Hepatocyte (in vitro differentiated cells): ENCODE measurements around the gene SLC41A2. TPM values are rescaled to one million over a fixed set of nuclear protein-coding genes. Genes with fewer than 3 reads are reported as not detected.
"Not testable (repeated sequence)": the region's sequence is repeated elsewhere in the genome, so short reads cannot be mapped to it uniquely, and the experiment has no call there.

Experiments used
- DNase-seq: peaks from one replicate; pipeline ENCODE4 v3.0.0-alpha.2; 2016; ENCODE audit warnings: low spot score
- H2AFZ ChIP-seq: fragments of 200-600 bp; sonication (generic); 2 replicates; pipeline ENCODE4 v1.6.0; 2016; ENCODE audit warnings: antibody characterized with exemption, mild to moderate bottlenecking
- H3K27ac ChIP-seq: fragments of 200-600 bp; sonication (generic); 2 replicates; pipeline ENCODE4 v1.5.1; 2016; ENCODE audit warnings: mild to moderate bottlenecking
- H3K27me3 ChIP-seq: fragments of 200-600 bp; sonication (generic); 2 replicates; pipeline ENCODE4 v1.6.1; 2016
- H3K36me3 ChIP-seq: fragments of 200-600 bp; sonication (generic); replicated peaks from 2 replicates; pipeline ENCODE4 v1.5.1; 2016; ENCODE audit warnings: low read depth; ENCODE audit not compliant: insufficient read depth
- H3K4me1 ChIP-seq: fragments of 200-600 bp; sonication (generic); 2 replicates; pipeline ENCODE4 v1.5.1; 2016; ENCODE audit warnings: mild to moderate bottlenecking, moderate library complexity; ENCODE audit not compliant: insufficient read depth
- H3K4me2 ChIP-seq: fragments of 200-600 bp; sonication (generic); 2 replicates; pipeline ENCODE4 v1.6.0; 2016
- H3K4me3 ChIP-seq: fragments of 200-600 bp; sonication (generic); 2 replicates; pipeline ENCODE4 v1.5.1; 2016; ENCODE audit warnings: mild to moderate bottlenecking
- H3K79me2 ChIP-seq: fragments of 200-600 bp; sonication (generic); 2 replicates; pipeline ENCODE4 v1.6.0; 2017; ENCODE audit warnings: mild to moderate bottlenecking
- H3K9me2 ChIP-seq: fragments of 200-600 bp; sonication (generic); replicated peaks from 2 replicates; pipeline ENCODE4 v1.6.0; 2017; ENCODE audit warnings: mild to moderate bottlenecking; ENCODE audit not compliant: insufficient read depth
- H3K9me3 ChIP-seq: fragments of 200-600 bp; sonication (generic); 2 replicates; pipeline ENCODE4 v1.5.1; 2016; ENCODE audit warnings: low read depth, mild to moderate bottlenecking
- H4K20me1 ChIP-seq: fragments of 200-600 bp; sonication (generic); 2 replicates; pipeline ENCODE4 v1.6.0; 2016; ENCODE audit warnings: mild to moderate bottlenecking; ENCODE audit not compliant: insufficient read depth, poor library complexity, severe bottlenecking
- EZH2 ChIP-seq: fragments of 200-600 bp; sonication (generic); IDR thresholded peaks from 2 replicates; pipeline ENCODE4 v1.6.1; 2016; ENCODE audit warnings: antibody characterized with exemption, mild to moderate bottlenecking, borderline replicate concordance
- EZH2phosphoT487 ChIP-seq: fragments of 200-600 bp; sonication (generic); IDR thresholded peaks from one replicate; pipeline ENCODE4 v1.6.1; 2018; ENCODE audit warnings: antibody characterized with exemption, mild to moderate bottlenecking, low read depth, moderate library complexity; ENCODE audit not compliant: unreplicated experiment, severe bottlenecking
- WGBS: methylation state at CpG from one replicate; pipeline ENCODE4 v1.1.6; 2016; ENCODE audit warnings: low lambda C conversion rate; ENCODE audit errors: missing lambda C conversion rate; 5-methylcytosine and 5-hydroxymethylcytosine counted together
- polyA plus RNA-seq: library from polyadenylated mRNA; unstranded; fragments of >200 nt; fragmentation: Nextera tagmentation; extraction: Ambion mirVana; gene quantifications from 2 replicates; pipeline ENCODE4 v1.2.1, GENCODE V29; 2016
- total RNA-seq: library from RNA; depleted of rRNA; stranded (reverse); fragments of >200 nt; gene quantifications from 2 replicates; pipeline ENCODE4 v1.2.3, GENCODE V29; 2014
- TF ChIP-seq, protein P1 (sequence below): fragments of 200-600 bp; sonication (generic); IDR thresholded peaks from 2 replicates; pipeline ENCODE4 v1.5.1; 2016; ENCODE audit warnings: antibody characterized with exemption, mild to moderate bottlenecking; ENCODE audit not compliant: poor library complexity

Gene SLC41A2
- total and polyA plus RNA-seq, 2 experiments from 2014 or later = 8.4 to 48.2 TPM

DNA sequence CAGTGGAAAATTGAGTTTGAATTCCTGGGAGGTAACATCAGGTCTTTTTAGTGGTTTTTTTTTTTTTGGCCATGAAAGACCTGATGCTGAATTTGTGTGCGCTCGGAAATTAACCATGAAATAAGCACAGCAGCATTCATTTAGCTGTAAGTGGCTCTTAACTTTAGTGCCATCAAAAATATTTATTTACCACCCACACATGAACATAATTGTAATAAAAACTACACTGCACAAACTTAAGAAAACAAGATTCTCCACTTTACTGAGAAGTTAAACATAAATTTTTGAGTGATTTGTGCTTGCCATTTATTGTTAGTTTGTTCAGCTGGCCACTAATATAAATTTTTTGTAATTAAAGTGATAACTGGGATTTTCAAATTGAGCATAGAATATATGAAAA lies 2.4 kb downstream of the SLC41A2 start:
- Histone ChIP-seq H3K4me1 (peaks cover 19% of the 10 kb centered on the region), H3K79me2 (peaks cover 9% of the 10 kb centered on the region), H3K9me3 (no peaks in the 10 kb centered on the region), H3K4me2 (no peak overlapping the region), H3K36me3 (no peaks in the 10 kb centered on the region), H3K27me3 (peaks cover 5% of the 10 kb centered on the region), H3K27ac (no peak overlapping the region), H3K9me2 (no peaks in the 10 kb centered on the region), H4K20me1 (no peaks in the 10 kb centered on the region), H2AFZ (no peak overlapping the region), H3K4me3 (no peak overlapping the region)
- TF ChIP-seq EZH2 (no peak), EZH2phosphoT487 (no peak)
- TF ChIP-seq, protein P1, sequence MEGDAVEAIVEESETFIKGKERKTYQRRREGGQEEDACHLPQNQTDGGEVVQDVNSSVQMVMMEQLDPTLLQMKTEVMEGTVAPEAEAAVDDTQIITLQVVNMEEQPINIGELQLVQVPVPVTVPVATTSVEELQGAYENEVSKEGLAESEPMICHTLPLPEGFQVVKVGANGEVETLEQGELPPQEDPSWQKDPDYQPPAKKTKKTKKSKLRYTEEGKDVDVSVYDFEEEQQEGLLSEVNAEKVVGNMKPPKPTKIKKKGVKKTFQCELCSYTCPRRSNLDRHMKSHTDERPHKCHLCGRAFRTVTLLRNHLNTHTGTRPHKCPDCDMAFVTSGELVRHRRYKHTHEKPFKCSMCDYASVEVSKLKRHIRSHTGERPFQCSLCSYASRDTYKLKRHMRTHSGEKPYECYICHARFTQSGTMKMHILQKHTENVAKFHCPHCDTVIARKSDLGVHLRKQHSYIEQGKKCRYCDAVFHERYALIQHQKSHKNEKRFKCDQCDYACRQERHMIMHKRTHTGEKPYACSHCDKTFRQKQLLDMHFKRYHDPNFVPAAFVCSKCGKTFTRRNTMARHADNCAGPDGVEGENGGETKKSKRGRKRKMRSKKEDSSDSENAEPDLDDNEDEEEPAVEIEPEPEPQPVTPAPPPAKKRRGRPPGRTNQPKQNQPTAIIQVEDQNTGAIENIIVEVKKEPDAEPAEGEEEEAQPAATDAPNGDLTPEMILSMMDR = no peak
- no peak for DNase-seq
- 98% methylated on average over 2 of the region's 2 CpGs for whole genome bisulfite sequencing

DNA sequence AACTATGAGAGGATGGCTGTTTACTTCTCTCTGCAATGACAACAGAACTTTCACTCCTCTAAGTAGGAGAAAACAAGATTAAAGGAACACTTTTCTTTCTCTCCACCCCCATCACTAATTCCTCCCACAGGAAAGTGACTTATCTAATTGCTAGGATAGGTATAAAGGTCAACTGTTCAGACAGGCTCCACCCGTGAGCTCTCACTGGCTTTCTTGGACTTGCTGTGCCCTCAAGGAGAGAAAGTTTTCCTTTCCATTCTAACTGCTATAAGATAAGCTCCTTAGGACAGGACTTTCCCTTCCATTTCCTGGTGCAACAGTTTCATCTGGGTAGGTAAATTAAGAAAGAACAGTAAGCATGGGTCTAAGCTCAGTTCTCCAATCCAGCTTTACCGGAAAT lies 4.8 kb downstream of the SLC41A2 start:
- peaks cover 6% of the 10 kb centered on the region for H3K4me1 ChIP-seq
- no peak overlapping the region for H2AFZ ChIP-seq
- H3K9me2 ChIP-seq = no peaks in the 10 kb centered on the region
- 65% methylated on average over 2 of the region's 2 CpGs for WGBS
- H3K4me2 ChIP-seq = peak overlapping the region; percentile 1
- H3K27ac ChIP-seq = peak overlapping the region; percentile 9
- H4K20me1 ChIP-seq = no peaks in the 10 kb centered on the region
- H3K36me3 ChIP-seq = no peaks in the 10 kb centered on the region
- no peak overlapping the region for H3K4me3 ChIP-seq
- TF ChIP-seq EZH2 (no peak), EZH2phosphoT487 (peak; percentile 99)
- no peaks in the 10 kb centered on the region for H3K9me3 ChIP-seq
- peaks cover 5% of the 10 kb centered on the region for H3K27me3 ChIP-seq
- DNase-seq = peak; percentile 54
- H3K79me2 ChIP-seq = peaks cover 9% of the 10 kb centered on the region

DNA sequence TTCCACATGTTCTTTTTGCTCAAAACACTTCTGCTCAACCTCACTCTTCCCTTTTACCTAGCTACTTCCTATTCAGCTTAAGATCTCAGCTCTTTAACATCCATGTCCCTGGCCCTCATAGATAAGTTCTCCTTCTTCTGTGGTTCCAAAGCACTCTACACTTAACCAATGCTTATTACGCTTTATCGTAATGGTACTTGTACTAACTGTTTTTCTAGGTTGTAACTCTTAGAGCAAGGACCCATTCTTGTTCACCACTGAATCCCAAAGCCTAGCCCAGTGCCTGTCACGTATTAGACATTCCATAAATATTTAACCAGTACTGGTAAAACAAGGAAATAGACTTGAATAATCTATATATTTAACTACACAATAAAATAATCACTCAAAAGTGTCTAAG lies 5.3 kb downstream of the SLC41A2 start:
- Histone ChIP-seq H3K36me3 (no peaks in the 10 kb centered on the region), H3K4me1 (peaks cover 6% of the 10 kb centered on the region), H3K27me3 (peaks cover 5% of the 10 kb centered on the region), H3K79me2 (peaks cover 9% of the 10 kb centered on the region), H3K4me2 (peak overlapping the region; percentile 1), H3K9me2 (no peaks in the 10 kb centered on the region), H3K4me3 (no peak overlapping the region), H3K9me3 (no peaks in the 10 kb centered on the region), H3K27ac (peak overlapping the region; percentile 9), H2AFZ (no peak overlapping the region), H4K20me1 (no peaks in the 10 kb centered on the region)
- WGBS = 81% methylated on average over 3 of the region's 3 CpGs
- DNase-seq = no peak
- TF ChIP-seq EZH2 (no peak), EZH2phosphoT487 (no peak)
- TF ChIP-seq, protein P1 = no peak

DNA sequence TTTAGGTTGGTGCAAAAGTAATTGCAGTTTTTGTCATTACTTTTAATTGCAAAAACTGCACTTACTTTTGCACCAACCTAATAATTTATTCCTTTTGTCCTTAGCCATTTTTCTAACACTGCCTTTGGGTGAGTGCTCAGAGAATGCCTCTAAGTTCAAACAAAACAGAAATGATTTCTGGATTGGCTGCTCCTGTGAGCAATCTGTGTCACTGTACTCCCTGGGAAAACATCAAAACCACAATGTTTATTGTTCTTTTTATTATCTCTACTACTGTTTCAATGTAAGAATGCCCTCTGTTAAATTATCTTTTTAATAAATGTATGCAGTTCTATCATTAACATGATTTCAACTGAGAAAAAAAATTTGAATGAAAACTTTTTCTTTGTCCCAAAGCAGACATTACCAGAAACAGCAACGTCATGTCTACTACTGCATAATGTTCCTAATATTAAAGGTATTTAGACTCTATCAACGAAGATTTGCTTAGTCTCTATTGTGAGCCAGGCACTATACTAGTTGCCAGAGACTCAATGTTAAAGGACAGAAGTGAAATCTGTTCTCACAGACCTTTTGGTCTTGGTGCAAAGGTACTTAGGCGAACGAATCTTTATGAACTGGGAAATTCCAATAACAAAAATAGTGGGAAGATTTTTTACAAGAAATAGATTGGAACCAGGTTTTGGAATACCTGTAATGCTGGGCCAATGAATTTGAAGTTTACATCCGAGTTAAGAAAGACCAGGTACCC lies 6.2 kb downstream of the SLC41A2 start:
- no peaks in the 10 kb centered on the region for H3K9me2 ChIP-seq
- no peaks in the 10 kb centered on the region for H3K9me3 ChIP-seq
- H4K20me1 ChIP-seq = no peaks in the 10 kb centered on the region
- no peak overlapping the region for H2AFZ ChIP-seq
- H3K36me3 ChIP-seq = no peaks in the 10 kb centered on the region
- H3K4me1 ChIP-seq = peaks cover under 1% of the 10 kb centered on the region
- DNase-seq = no peak
- 83% methylated on average over 5 of the region's 5 CpGs for WGBS
- H3K4me3 ChIP-seq = no peak overlapping the region
- peaks cover 3% of the 10 kb centered on the region for H3K27me3 ChIP-seq
- TF ChIP-seq, protein P1 = no peak
- H3K79me2 ChIP-seq = peaks cover 7% of the 10 kb centered on the region
- no peak overlapping the region for H3K27ac ChIP-seq
- H3K4me2 ChIP-seq = no peak overlapping the region

DNA sequence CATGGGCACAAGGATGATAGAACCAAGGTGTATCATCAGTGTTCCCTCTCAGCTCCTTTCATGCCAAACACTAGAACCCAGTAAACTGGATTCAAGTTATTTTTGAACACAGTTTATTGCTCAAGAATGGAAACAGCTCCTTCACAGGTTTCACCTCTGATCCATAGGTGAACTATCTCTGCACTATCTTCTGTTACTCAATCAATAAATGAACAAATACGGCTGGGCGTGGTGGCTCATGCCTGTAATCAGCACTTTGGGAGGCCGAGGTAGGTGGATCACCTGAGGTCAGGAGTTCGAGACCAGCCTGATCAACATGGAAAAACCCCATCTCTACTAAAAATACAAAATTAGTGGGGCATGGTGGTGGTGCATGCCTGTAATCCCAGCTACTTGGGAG lies 9.4 kb downstream of the SLC41A2 start:
- not testable (repeated sequence) for DNase-seq, H3K27me3 ChIP-seq, H3K27ac ChIP-seq, H3K36me3 ChIP-seq, H3K4me2 ChIP-seq, H4K20me1 ChIP-seq, H2AFZ ChIP-seq, H3K79me2 ChIP-seq, H3K9me2 ChIP-seq, H3K4me3 ChIP-seq, H3K9me3 ChIP-seq, H3K4me1 ChIP-seq
- WGBS = 83% methylated on average over 4 of the region's 4 CpGs
